ENCODE data around the gene MTCH1. TPM values are rescaled to one million over a fixed set of nuclear protein-coding genes. Genes with fewer than 3 reads are reported as not detected.

The MTCH1 gene
- total RNA-seq, 1 donor from 2014 or later, result 175 TPM

DNA sequence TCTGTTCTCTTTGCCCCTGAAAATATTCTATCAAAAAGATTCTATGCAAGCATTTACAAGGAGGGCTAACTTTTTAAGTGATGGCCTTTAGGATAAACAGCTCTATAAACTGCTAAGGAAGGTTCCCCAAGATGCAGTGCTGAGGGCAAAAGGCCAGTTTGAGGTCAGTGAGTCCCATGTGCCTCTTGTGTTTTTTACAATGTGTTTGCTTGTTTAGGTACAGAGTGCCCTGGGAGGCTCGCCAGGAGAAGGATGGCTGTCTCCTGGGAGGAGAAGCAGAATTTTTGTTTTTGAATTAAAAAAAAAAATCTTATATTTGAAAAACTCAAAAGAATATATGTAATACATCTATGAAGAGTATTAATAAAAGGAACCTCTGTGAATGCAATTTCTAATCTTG lies 12.8 kb downstream of the MTCH1 start:
- Histone ChIP-seq H3K4me1 (no peaks in the 10 kb centered on the region), H3K27ac (no peak overlapping the region)

DNA sequence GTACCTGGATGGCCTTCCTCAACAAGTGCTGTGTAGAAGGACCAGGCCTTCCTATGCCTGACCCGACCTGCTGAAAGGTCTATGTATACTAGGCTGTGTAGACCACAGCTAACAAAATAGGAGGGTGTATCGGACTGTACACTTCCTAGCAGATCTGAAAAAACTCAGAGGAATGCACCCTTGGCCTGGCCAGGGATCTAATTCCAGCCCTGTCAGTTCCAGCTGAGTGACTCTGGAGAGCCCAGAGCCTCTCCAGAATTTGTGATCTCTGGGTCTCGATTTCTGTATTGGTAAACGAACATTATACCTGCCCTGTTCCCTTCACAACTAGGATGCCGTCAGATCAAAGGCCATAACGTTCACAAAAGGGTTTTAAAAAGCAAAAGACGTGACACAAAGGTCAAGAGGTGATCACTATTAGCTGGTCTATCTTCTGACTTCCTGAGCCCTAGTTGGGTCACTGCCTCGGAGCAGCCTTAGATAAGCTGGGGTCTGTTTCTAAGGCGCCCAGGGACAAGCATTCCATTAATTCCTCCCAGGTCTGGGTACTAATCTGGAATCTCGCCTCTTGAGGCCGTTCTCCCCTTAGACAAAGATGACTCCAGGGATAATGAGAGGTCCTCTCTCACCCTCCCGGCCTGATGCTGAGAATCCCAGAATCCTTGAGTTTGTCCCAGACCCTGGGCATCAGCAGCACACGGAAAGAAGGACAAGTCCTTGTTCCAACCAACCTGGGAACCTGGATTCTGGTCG lies 13.9 kb downstream of the MTCH1 start:
- intact Hi-C loops (cut with DNase I), result no loop called here
- TF ChIP-seq, protein P1, sequence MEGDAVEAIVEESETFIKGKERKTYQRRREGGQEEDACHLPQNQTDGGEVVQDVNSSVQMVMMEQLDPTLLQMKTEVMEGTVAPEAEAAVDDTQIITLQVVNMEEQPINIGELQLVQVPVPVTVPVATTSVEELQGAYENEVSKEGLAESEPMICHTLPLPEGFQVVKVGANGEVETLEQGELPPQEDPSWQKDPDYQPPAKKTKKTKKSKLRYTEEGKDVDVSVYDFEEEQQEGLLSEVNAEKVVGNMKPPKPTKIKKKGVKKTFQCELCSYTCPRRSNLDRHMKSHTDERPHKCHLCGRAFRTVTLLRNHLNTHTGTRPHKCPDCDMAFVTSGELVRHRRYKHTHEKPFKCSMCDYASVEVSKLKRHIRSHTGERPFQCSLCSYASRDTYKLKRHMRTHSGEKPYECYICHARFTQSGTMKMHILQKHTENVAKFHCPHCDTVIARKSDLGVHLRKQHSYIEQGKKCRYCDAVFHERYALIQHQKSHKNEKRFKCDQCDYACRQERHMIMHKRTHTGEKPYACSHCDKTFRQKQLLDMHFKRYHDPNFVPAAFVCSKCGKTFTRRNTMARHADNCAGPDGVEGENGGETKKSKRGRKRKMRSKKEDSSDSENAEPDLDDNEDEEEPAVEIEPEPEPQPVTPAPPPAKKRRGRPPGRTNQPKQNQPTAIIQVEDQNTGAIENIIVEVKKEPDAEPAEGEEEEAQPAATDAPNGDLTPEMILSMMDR (IDR thresholded peaks at IDR 0.05), result no peak
- H3K4me1 ChIP-seq, result no peaks in the 10 kb centered on the region
- no peaks in the 10 kb centered on the region for H3K9me3 ChIP-seq
- DNase-seq (ENCODE audit: low spot score in 2 of 2), result no peak
- H3K27ac ChIP-seq, result no peak overlapping the region
- H3K4me3 ChIP-seq, result no peak overlapping the region
- no peaks in the 10 kb centered on the region for H3K27me3 ChIP-seq
- H3K36me3 ChIP-seq, result peaks cover 97 to 100% of the 10 kb centered on the region in 2 donors

More for the DNA sequence above, 12.8 kb downstream of the MTCH1 start:
- H3K9me3 ChIP-seq, result no peaks in the 10 kb centered on the region
- no peak for DNase-seq (ENCODE audit: low spot score in 2 of 2)
- H3K27me3 ChIP-seq, result no peaks in the 10 kb centered on the region
- H3K4me3 ChIP-seq, result no peak overlapping the region
- TF ChIP-seq, protein P1 (IDR thresholded peaks at IDR 0.05), result no peak
- H3K36me3 ChIP-seq, result peaks cover 99 to 100% of the 10 kb centered on the region in 2 donors
- intact Hi-C loops (cut with DNase I), result no loop called here

DNA sequence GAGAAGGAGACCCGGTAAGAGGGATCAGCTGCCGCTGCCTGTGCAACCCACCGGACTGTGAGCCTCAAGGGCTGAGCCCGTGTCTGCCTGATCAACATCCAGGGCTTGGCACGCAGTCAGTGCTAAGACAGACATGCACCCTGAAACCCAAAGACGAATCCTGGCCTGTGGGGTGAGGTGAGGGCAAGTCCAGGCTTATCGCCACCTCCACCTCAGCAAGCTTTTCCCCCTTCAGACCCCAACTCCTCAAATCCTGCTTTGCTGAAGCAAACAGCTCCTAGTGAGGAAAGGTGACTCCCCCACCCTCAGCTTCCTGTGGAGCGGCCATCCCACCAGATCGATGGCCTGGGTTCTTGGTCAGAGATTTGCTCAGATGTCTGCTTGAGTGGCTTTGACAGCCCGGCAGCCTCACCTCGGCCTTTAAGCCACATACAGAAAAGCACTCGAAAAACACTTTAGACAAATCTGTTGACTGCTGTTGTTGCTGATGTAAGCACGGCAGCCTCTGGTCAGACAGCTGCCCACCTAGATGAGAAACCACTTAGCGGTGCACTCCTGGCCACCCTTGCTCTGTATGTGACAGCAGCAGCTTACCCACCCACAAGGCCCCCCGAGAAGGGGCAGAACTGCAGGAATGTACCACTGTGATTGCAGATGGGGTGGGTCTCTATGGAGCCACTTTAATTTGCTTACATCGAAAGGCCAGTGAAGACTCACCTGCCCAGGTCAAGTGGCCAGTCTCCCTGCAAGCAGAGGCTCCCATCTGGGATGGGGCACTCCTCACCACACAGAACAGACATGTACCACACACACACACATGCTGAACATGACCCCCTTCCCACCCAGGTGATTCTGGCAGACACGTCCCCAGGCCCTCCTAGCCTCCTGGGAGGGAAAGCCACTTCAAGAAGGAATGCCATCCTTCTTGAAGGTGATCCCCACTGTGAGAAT lies 14.8 kb downstream of the MTCH1 start:
- intact Hi-C loops (cut with DNase I), result no loop called here
- Histone ChIP-seq H3K36me3 (peaks cover 91 to 97% of the 10 kb centered on the region in 2 donors), H3K27me3 (no peaks in the 10 kb centered on the region), H3K4me3 (no peak overlapping the region), H3K9me3 (no peaks in the 10 kb centered on the region), H3K4me1 (no peaks in the 10 kb centered on the region), H3K27ac (no peak overlapping the region)
- DNase-seq (ENCODE audit: low spot score in 2 of 2), result no peak
- TF ChIP-seq, protein P1 (IDR thresholded peaks at IDR 0.05), result no peak

DNA sequence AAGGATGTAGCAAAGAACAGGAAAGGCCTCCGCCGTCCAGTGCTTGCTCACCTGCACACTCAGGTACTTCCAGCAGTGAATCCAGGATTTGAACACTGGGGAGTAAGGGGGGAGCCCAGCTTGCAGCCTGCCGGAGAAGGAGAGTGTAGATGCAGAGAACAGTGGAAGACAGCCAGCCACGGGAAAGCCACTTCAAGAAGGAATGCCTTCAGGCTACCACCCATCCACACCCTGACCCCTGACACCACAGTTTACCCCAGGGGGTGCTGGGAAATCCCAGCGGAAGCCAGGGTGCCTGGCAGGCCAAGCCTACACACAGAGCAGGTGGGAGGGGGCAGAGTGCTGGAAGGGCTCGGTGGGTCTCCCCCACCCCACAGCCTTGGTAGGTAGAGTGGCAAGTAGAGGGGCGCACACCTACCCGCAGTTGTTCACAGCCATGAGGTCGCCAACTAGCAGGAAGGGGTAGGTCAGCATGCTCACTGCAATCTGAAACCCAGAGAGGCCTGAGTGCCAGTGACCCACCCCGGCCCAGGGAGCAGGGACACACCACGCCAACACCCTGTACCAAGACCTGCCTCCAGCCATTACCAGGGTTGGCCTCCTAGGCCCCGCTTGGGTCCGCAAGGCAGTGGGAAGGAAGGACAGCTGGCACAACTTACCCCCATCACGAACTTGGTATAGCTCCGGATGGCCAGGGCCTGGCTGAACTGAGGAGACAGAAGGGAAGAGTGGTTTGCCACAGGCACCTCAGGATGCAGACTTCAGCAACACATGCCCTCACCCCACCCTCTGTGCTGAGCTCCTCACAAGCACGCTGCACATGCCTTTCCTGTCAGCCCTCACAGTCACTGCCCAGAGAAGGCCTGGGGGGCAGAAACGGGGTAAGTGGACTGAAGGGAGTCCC lies 15.8 kb downstream of the MTCH1 start:
- no peak for DNase-seq (ENCODE audit: low spot score in 2 of 2)
- Histone ChIP-seq H3K4me1 (no peaks in the 10 kb centered on the region), H3K27me3 (no peaks in the 10 kb centered on the region), H3K27ac (no peak overlapping the region), H3K9me3 (no peaks in the 10 kb centered on the region), H3K4me3 (no peak overlapping the region), H3K36me3 (peaks cover 81 to 88% of the 10 kb centered on the region in 2 donors)
- TF ChIP-seq, protein P1 (IDR thresholded peaks at IDR 0.05), result no peak
- intact Hi-C loops (cut with DNase I), result loop anchor here (5.0 kb wide), 1 partner anchor 38 kb away; no protein-coding TSS in a partner anchor

DNA sequence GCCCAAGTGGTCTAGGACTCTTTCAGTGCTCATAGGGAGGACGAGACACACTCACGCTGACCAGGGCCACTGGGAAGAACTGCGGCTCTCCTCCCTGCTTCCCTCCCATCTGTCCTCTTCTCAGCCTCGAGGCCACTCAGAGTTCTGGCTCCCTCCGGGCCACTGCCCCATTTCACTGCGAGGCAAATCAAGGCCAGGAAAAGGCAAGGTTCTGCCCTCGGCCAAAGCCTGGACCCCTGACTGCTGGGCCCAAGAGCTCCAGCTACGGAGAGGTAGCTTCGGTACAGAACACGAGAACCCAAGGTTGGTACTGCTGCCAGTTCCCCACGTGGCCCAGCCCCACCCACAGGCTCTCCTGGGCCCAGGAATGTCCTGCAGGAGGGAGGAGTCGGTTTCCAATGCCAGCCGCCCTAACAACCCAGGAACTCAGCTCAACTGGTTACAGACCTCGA lies 16.7 kb downstream of the MTCH1 start:
- intact Hi-C loops (cut with DNase I), result loop anchor here (5.0 kb wide), 1 partner anchor 37 kb away; no protein-coding TSS in a partner anchor
- peaks cover 72 to 78% of the 10 kb centered on the region in 2 donors for H3K36me3 ChIP-seq
- H3K27ac ChIP-seq, result no peak overlapping the region
- no peaks in the 10 kb centered on the region for H3K4me1 ChIP-seq
- TF ChIP-seq, protein P1 (IDR thresholded peaks at IDR 0.05), result no peak
- no peaks in the 10 kb centered on the region for H3K9me3 ChIP-seq
- no peak for DNase-seq (ENCODE audit: low spot score in 2 of 2)
- no peak overlapping the region for H3K4me3 ChIP-seq
- no peaks in the 10 kb centered on the region for H3K27me3 ChIP-seq
